Hematopoietic multipotent progenitor cell treated with erythropoietin and hydrocortisone succinate and interleukin-3 and kit ligand, for 8 days (in vitro differentiated cells): ENCODE results near the gene CMSS1.

Experiments used
- DNase-seq: peaks from one replicate; pipeline ENCODE4 v3.0.0-alpha.2; 2015

CMSS1 gene

GRCh38 chr3:100003609-100004503 lies 186.2 kb downstream of the CMSS1 start:
- no peak for DNase-seq

DNA sequence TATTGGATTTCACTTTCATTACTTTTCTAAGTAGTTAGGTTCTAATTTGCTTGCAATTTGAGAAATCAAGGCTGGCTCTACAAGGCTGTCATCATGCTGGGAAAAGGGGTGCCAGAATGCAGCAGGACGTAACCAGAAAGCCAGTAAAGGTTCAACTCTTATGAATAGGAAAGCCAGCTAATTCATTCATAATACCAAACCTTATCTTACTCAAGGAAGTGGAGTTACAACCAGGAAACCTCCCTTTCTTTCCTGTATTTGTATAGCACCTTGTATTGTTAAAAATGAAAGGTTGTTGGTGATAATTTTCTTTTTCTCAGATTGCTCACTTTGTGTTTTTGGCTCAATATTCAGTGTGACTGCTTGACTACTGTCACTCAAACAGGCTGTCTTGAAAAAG lies 187.3 kb downstream of the CMSS1 start:
- no peak for DNase-seq

DNA sequence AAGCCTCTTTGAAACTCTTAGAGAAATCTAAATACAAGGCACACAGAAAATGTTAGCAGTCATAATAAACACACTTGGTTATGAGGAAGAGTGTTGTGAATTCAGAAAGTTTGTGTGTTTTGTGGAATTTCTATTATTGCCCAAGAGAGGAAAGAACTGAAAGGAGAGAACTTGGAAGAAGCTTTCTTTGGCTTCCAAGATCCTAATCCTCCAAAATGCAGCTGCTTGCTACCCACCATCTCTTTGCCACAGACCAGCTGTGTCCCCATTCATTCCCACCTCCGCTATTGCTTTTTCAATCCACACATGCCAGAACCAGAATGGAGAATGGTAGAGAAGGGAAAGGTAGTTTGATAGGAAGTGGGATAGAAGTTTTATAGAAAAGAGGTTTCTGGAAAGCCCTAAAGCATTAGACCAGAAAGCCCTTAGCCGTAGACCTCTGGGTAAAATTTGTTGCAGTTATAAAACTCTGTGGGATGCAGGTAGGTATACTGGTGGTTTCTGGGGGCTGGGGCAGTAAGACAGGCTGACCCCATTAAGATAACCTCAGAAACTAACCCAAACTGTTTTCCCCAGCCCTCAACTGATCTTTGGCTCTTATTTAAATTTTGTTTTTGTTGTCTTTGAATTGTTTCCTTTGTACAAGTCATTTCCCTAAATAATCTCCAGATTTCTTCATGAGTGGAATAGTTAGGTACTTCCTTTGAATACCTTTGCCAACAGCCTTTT lies 188.2 kb downstream of the CMSS1 start:
- DNase-seq, result no peak

- DNase-seq, result no peak
These were observed 189.1 kb downstream of the CMSS1 start for GRCh38 chr3:100006570-100007271.

DNA sequence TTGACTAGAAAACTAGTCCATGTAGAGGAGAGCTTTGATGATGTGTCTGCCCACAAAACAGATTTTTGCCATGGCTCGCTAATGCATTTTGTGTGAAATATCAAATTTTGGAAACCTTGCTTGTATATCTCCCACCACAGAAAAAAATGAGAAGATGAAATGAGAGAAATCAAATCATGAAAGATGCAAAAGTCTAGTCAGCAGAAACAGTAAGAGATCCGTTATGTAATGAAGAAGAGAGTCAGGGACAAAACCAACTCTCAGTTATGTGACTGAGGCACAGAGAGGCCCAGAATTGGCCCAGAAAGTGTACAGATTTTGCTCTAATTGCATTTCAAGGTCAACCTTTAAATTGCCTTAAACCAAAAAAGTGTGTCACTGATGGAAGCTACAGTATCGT lies 189.7 kb downstream of the CMSS1 start:
- DNase-seq, result no peak

GRCh38 chr3:100008081-100008698 lies 190.5 kb downstream of the CMSS1 start:
- peak; percentile 38 for DNase-seq

DNA sequence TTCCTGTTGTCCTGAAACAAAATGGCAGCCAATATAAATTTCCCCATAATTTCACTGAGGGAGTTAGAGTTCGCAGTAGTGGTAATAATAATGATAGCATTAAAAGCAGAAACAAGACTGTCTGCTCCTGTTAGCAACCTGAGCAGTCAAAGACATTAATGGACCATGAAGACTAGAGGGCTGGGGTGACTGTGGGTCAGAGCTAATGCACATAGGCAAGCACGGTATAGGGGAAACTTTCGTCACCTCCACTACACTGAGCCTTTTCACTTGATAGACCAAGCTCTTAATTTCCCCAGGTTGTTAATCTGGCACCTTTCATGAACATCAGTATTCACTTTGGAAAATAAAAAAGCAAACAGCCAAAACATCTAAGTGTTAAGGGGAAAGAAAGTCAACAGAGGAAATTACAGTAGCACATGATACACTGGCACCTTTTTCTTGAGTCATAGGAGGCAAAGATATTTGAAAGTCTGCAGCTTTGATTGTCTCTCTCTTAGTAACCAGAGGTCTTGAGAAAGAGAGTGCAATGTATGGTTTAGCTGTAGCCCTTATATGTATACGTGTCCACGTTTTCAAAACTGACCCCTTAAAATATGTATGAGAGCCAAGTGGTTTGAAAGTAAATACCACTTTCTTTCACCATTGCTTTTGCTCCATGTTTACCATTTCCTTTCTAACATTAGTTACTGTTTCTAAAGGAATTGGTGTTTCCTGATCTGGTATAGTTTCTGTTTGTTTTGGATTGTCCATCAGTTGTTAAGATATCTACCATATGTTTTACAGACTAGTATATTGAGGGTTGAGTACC lies 191.8 kb downstream of the CMSS1 start:
- DNase-seq, result no peak

- no peak for DNase-seq
These were observed 192.4 kb downstream of the CMSS1 start for GRCh38 chr3:100010087-100010417.

GRCh38 chr3:100018806-100019205 lies 201.1 kb downstream of the CMSS1 start:
- DNase-seq, result no peak

DNA sequence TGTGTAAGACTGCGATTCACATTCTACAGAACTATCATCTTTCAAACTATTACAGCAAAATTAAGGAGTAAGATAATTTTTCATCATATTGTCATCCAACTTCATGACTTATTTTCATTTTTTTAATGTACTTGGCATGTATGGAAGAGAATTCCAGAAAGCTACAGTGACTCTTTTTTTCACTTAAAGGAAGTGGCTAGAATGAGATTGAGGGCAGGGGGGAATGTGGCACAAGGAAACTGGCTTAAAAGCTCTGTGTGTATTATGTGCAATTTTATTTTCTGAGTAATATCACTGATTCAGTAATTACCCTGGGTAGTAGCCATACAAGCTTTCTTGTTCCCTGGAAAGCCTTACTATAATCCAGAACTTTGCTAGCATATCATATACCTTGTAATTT lies 202.1 kb downstream of the CMSS1 start:
- DNase-seq, result no peak

GRCh38 chr3:100020876-100021644 lies 203.4 kb downstream of the CMSS1 start:
- DNase-seq, result no peak

DNA sequence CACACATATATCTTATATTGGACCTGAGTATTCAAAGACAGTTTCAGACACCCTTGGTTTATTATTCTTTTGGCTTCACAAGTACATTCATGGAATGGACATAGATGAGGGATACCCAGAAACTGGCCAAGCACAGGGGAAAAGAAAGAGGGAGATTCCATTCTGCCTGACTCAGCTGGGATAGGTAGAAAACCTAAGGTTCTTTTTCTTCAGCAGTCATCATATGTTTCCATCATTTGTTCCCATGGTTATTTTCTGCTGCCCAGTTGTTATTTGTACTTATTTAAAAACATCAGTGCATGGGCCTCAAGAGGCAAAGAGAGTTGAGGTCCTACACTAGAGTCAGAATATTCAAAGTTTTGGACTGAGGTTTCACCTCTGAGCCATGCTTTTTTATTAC lies 204.8 kb downstream of the CMSS1 start:
- DNase-seq, result no peak

- DNase-seq, result no peak
These were observed 205.5 kb downstream of the CMSS1 start for GRCh38 chr3:100023150-100023549.

DNA sequence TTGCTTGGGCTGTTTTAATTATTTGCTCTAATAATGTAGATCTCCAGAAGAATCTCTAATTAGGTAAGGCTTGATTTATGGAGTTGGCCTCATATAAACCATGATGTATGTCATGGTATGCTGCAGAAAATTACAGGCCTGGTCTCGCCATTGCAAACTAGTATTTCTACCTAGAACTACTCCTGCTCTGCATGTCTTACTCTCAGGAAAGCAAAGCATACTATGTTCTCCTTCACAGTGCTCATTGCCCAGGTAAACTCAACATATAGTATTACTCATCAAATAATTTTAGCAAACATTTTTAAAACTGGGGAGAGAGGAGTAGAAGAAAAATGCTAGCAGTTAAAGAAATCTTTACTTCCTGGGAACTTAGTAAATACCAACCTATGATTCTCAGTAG lies 205.9 kb downstream of the CMSS1 start:
- DNase-seq, result no peak

DNA sequence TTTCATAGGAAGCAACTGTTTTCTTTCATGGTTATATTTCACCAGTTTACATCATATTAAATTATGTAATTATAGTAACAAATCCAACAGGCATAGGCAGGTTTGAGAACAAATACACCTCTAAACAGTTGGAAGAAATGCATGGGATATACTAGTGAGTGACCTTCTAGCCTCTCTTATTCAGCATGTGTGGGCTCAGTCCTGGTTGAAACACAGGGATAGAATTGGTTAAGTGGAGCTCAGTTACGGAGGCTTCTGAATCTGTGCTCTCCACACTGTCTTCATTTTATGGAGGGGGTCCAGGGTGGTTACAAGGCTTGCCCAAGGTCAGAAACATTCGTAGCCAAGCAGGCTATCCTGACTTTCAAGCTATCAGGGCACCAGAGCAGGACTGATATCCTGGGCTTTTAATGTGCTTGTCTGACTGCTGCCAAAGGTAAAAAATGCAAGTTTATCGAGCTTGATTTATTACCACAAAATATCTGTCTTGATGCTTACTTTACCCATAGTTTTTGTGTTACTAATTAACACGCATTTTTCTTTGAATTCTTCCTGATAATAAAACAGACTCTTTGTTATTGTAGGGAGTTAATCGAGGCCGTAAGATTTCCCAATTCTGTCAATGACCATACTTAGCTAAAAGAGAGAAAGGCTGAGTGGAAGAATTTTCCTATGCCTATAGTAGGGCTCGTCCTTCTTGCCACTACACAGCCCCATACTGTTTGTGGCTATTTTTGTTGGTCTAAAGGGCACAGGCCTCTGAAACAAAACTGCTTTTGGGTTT lies 207.1 kb downstream of the CMSS1 start:
- DNase-seq, result no peak

DNA sequence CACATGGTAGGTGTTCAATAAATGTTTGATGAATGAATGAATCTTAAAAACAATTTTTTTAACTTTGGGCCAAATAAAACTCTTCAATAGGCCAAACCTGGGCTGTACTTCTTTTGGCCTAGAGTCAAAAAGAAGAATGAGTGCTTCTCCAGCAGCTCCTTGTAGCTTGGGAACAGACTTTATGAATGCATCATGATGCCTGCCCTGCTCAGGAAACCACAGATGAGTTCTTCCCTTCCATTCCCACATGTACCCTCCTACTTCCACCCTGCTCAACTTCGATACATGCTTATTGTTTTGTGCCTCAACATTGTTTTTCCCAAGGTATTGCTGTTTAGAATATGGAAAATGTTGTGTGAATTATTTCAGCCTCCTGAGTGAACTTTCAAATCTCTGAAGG lies 209.7 kb downstream of the CMSS1 start:
- no peak for DNase-seq

DNA sequence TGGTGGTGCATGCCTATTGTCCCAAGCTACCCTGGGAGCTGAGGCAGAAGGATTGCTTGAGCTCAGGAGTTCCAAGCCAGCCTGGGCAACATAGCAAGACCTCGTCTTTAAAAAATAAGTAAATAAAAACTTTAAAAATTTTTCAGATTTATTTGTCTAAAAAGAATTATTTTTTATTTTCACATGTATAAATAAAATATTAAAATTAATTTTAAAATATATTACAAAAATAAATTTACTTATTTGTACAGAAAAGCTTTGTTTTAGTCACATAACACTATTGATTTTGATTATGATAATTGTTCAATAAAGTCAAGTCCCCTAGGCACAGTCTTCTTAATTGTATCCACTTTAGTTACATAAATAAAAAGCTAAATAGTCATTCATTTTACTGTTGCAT lies 211.4 kb downstream of the CMSS1 start:
- DNase-seq, result no peak

GRCh38 chr3:100029689-100030088 lies 212.0 kb downstream of the CMSS1 start:
- DNase-seq, result peak; percentile 58

- no peak for DNase-seq
These were observed 212.7 kb downstream of the CMSS1 start for GRCh38 chr3:100030346-100030745.

DNA sequence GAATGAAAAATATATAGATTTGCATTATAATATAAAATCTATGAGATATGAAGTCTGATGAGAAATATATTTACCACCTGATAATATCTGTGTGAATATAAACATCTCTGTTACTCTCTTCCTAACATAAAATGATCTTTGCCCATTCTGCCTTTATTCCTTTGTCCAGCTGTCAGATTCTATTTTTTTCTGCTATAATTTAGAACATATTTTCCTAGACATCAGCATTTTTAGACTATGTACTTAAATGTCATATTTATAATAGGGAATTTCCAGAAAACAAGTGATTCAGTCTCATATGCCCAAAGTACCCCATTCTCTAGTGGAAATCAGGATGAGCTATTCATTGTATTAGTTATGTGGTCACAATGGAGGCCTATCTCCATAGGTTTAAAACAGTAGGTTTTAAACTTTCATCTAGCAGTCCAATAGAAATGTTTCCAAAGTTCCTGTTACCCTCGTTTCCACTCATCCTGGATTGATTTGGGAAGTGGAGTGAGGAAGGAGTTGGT lies 213.3 kb downstream of the CMSS1 start:
- no peak for DNase-seq

- no peak for DNase-seq
These were observed 214.6 kb downstream of the CMSS1 start for GRCh38 chr3:100032243-100032642.
